ENCODE measurements around the gene HEXIM1. TPM values are rescaled to one million over a fixed set of nuclear protein-coding genes. Genes with fewer than 3 reads are reported as not detected.

Gene HEXIM1
- total RNA-seq, 1 experiment from 2014 or later, result 29.6 TPM

DNA sequence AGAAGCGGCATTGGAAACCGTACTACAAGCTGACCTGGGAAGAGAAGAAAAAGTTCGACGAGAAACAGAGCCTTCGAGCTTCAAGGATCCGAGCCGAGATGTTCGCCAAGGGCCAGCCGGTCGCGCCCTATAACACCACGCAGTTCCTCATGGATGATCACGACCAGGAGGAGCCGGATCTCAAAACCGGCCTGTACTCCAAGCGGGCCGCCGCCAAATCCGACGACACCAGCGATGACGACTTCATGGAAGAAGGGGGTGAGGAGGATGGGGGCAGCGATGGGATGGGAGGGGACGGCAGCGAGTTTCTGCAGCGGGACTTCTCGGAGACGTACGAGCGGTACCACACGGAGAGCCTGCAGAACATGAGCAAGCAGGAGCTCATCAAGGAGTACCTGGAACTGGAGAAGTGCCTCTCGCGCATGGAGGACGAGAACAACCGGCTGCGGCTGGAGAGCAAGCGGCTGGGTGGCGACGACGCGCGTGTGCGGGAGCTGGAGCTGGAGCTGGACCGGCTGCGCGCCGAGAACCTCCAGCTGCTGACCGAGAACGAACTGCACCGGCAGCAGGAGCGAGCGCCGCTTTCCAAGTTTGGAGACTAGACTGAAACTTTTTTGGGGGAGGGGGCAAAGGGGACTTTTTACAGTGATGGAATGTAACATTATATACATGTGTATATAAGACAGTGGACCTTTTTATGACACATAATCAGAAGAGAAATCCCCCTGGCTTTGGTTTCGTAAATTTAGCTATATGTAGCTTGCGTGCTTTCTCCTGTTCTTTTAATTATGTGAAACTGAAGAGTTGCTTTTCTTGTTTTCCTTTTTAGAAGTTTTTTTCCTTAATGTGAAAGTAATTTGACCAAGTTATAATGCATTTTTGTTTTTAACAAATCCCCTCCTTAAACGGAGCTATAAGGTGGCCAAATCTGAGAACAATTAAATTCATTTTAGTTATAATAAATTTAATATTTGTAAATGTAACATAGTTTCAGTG is 1.7 kb downstream of the HEXIM1 start:
- no peaks in the 10 kb centered on the region; the same call in 1 of the 2 replicates for H3K36me3 Mint-ChIP-seq
- H3K27ac Mint-ChIP-seq, result peak overlapping the region; percentile 90
- H3K4me3 Mint-ChIP-seq, result peak overlapping the region; percentile 98
- ChIA-PET CTCF (interaction anchor here (0.5 to 16.3 kb wide), 30 partner anchors 10 to 1033 kb away, joined by 3 to 531 read pairs (median 5); partner anchors contain the start of genes ACBD4, FMNL1, HEXIM2 and MAP3K14), POLR2A (interaction anchor here (0.5 to 6.1 kb wide), 15 partner anchors 9 to 396 kb away, joined by 3 to 242 read pairs (median 4); partner anchors contain the start of genes ACBD4 and HEXIM2)
- peaks cover 30% of the 10 kb centered on the region for H3K4me1 Mint-ChIP-seq
- H3K27me3 Mint-ChIP-seq (ENCODE audit: low read depth), result peaks cover 5% of the 10 kb centered on the region; the same call in 1 of the 2 replicates
- no peaks in the 10 kb centered on the region for H3K9me3 Mint-ChIP-seq
- DNase-seq (ENCODE audit: low spot score) (peak; percentile 48), ATAC-seq (no peak)
- TF ChIP-seq, protein P1, sequence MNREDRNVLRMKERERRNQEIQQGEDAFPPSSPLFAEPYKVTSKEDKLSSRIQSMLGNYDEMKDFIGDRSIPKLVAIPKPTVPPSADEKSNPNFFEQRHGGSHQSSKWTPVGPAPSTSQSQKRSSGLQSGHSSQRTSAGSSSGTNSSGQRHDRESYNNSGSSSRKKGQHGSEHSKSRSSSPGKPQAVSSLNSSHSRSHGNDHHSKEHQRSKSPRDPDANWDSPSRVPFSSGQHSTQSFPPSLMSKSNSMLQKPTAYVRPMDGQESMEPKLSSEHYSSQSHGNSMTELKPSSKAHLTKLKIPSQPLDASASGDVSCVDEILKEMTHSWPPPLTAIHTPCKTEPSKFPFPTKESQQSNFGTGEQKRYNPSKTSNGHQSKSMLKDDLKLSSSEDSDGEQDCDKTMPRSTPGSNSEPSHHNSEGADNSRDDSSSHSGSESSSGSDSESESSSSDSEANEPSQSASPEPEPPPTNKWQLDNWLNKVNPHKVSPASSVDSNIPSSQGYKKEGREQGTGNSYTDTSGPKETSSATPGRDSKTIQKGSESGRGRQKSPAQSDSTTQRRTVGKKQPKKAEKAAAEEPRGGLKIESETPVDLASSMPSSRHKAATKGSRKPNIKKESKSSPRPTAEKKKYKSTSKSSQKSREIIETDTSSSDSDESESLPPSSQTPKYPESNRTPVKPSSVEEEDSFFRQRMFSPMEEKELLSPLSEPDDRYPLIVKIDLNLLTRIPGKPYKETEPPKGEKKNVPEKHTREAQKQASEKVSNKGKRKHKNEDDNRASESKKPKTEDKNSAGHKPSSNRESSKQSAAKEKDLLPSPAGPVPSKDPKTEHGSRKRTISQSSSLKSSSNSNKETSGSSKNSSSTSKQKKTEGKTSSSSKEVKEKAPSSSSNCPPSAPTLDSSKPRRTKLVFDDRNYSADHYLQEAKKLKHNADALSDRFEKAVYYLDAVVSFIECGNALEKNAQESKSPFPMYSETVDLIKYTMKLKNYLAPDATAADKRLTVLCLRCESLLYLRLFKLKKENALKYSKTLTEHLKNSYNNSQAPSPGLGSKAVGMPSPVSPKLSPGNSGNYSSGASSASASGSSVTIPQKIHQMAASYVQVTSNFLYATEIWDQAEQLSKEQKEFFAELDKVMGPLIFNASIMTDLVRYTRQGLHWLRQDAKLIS (CRISPR knock-in tag; IDR thresholded peaks at IDR 0.05; ENCODE audit: borderline replicate concordance), result no peak
- no peak for TF ChIP-seq ELF4 (CRISPR knock-in tag; IDR thresholded peaks at IDR 0.05; ENCODE audit: low read depth)
- TF ChIP-seq, protein P2, sequence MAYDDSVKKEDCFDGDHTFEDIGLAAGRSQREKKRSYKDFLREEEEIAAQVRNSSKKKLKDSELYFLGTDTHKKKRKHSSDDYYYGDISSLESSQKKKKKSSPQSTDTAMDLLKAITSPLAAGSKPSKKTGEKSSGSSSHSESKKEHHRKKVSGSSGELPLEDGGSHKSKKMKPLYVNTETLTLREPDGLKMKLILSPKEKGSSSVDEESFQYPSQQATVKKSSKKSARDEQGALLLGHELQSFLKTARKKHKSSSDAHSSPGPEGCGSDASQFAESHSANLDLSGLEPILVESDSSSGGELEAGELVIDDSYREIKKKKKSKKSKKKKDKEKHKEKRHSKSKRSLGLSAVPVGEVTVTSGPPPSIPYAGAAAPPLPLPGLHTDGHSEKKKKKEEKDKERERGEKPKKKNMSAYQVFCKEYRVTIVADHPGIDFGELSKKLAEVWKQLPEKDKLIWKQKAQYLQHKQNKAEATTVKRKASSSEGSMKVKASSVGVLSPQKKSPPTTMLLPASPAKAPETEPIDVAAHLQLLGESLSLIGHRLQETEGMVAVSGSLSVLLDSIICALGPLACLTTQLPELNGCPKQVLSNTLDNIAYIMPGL (CRISPR knock-in tag; IDR thresholded peaks at IDR 0.05), result no peak
- TF ChIP-seq, protein P3, sequence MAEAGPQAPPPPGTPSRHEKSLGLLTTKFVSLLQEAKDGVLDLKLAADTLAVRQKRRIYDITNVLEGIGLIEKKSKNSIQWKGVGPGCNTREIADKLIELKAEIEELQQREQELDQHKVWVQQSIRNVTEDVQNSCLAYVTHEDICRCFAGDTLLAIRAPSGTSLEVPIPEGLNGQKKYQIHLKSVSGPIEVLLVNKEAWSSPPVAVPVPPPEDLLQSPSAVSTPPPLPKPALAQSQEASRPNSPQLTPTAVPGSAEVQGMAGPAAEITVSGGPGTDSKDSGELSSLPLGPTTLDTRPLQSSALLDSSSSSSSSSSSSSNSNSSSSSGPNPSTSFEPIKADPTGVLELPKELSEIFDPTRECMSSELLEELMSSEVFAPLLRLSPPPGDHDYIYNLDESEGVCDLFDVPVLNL (CRISPR knock-in tag; IDR thresholded peaks at IDR 0.05; ENCODE audit: borderline replicate concordance, low read depth), result no peak
- 0 out of 2 replicates have a peak, but pooled peaks have one; percentile 29 for TF ChIP-seq GABPB1 (CRISPR knock-in tag; IDR thresholded peaks at IDR 0.05)
- no peak for TF ChIP-seq RELA (CRISPR knock-in tag; IDR thresholded peaks at IDR 0.05; ENCODE audit: borderline replicate concordance)
- TF ChIP-seq, protein P4, sequence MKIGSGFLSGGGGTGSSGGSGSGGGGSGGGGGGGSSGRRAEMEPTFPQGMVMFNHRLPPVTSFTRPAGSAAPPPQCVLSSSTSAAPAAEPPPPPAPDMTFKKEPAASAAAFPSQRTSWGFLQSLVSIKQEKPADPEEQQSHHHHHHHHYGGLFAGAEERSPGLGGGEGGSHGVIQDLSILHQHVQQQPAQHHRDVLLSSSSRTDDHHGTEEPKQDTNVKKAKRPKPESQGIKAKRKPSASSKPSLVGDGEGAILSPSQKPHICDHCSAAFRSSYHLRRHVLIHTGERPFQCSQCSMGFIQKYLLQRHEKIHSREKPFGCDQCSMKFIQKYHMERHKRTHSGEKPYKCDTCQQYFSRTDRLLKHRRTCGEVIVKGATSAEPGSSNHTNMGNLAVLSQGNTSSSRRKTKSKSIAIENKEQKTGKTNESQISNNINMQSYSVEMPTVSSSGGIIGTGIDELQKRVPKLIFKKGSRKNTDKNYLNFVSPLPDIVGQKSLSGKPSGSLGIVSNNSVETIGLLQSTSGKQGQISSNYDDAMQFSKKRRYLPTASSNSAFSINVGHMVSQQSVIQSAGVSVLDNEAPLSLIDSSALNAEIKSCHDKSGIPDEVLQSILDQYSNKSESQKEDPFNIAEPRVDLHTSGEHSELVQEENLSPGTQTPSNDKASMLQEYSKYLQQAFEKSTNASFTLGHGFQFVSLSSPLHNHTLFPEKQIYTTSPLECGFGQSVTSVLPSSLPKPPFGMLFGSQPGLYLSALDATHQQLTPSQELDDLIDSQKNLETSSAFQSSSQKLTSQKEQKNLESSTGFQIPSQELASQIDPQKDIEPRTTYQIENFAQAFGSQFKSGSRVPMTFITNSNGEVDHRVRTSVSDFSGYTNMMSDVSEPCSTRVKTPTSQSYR (CRISPR knock-in tag; IDR thresholded peaks at IDR 0.05), result no peak
- no peak for TF ChIP-seq NR3C1 (CRISPR knock-in tag; conservative IDR thresholded peaks at IDR 0.05; ENCODE audit: low read depth)
- TF ChIP-seq JUN (CRISPR knock-in tag; IDR thresholded peaks at IDR 0.05), result no peak
- TF ChIP-seq IRF2 (CRISPR knock-in tag; IDR thresholded peaks at IDR 0.05; ENCODE audit: borderline replicate concordance, low read depth), result no peak
- TF ChIP-seq ZNF416 (CRISPR knock-in tag; IDR thresholded peaks at IDR 0.05), result no peak
- 0 out of 2 replicates have a peak, but pooled peaks have one; percentile 32 for TF ChIP-seq FOXP1 (CRISPR knock-in tag; IDR thresholded peaks at IDR 0.05; ENCODE audit: borderline replicate concordance)
- no peak for TF ChIP-seq ZNF232 (CRISPR knock-in tag; IDR thresholded peaks at IDR 0.05)
- no peak for TF ChIP-seq EMX1 (CRISPR knock-in tag; IDR thresholded peaks at IDR 0.05)
- TF ChIP-seq, protein P5, sequence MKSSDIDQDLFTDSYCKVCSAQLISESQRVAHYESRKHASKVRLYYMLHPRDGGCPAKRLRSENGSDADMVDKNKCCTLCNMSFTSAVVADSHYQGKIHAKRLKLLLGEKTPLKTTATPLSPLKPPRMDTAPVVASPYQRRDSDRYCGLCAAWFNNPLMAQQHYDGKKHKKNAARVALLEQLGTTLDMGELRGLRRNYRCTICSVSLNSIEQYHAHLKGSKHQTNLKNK (CRISPR knock-in tag; IDR thresholded peaks at IDR 0.05), result no peak
- TF ChIP-seq, protein P6, sequence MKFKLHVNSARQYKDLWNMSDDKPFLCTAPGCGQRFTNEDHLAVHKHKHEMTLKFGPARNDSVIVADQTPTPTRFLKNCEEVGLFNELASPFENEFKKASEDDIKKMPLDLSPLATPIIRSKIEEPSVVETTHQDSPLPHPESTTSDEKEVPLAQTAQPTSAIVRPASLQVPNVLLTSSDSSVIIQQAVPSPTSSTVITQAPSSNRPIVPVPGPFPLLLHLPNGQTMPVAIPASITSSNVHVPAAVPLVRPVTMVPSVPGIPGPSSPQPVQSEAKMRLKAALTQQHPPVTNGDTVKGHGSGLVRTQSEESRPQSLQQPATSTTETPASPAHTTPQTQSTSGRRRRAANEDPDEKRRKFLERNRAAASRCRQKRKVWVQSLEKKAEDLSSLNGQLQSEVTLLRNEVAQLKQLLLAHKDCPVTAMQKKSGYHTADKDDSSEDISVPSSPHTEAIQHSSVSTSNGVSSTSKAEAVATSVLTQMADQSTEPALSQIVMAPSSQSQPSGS (CRISPR knock-in tag; IDR thresholded peaks at IDR 0.05; ENCODE audit: borderline replicate concordance, low read depth), result no peak
- no peak for TF ChIP-seq TEAD1 (CRISPR knock-in tag; IDR thresholded peaks at IDR 0.05)
- TF ChIP-seq, protein P7, sequence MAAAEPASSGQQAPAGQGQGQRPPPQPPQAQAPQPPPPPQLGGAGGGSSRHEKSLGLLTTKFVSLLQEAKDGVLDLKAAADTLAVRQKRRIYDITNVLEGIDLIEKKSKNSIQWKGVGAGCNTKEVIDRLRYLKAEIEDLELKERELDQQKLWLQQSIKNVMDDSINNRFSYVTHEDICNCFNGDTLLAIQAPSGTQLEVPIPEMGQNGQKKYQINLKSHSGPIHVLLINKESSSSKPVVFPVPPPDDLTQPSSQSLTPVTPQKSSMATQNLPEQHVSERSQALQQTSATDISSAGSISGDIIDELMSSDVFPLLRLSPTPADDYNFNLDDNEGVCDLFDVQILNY (CRISPR knock-in tag; IDR thresholded peaks at IDR 0.05), result no peak
- TF ChIP-seq, protein P8, sequence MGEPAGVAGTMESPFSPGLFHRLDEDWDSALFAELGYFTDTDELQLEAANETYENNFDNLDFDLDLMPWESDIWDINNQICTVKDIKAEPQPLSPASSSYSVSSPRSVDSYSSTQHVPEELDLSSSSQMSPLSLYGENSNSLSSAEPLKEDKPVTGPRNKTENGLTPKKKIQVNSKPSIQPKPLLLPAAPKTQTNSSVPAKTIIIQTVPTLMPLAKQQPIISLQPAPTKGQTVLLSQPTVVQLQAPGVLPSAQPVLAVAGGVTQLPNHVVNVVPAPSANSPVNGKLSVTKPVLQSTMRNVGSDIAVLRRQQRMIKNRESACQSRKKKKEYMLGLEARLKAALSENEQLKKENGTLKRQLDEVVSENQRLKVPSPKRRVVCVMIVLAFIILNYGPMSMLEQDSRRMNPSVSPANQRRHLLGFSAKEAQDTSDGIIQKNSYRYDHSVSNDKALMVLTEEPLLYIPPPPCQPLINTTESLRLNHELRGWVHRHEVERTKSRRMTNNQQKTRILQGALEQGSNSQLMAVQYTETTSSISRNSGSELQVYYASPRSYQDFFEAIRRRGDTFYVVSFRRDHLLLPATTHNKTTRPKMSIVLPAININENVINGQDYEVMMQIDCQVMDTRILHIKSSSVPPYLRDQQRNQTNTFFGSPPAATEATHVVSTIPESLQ (CRISPR knock-in tag; IDR thresholded peaks at IDR 0.05), result no peak
